CD4-positive, alpha-beta T cell treated with Interleukin-15 for 1 hour (primary cell): ENCODE measurements around the gene PPP4R2.
"Not testable (repeated sequence)": the region's sequence is repeated elsewhere in the genome, so short reads cannot be mapped to it uniquely, and the experiment has no call there.

Experiments used
- DNase-seq: peaks from one replicate; pipeline ENCODE4 v3.0.0-alpha.2; 2020

Gene PPP4R2

GRCh38 chr3:72977060-72977808 lies 19.4 kb upstream of the PPP4R2 start:
- DNase-seq, result no peak

- no peak for DNase-seq
Measured at GRCh38 chr3:72982609-72983366, 13.8 kb upstream of the PPP4R2 start.

GRCh38 chr3:72985576-72985975 lies 11.0 kb upstream of the PPP4R2 start:
- no peak for DNase-seq

- no peak for DNase-seq
Measured at GRCh38 chr3:72990701-72991395, 5.8 kb upstream of the PPP4R2 start.

- no peak for DNase-seq
Measured at GRCh38 chr3:72991522-72991921, 5.1 kb upstream of the PPP4R2 start.

GRCh38 chr3:72993391-72993790 lies 3.2 kb upstream of the PPP4R2 start:
- no peak for DNase-seq

GRCh38 chr3:72995337-72995736 lies 1.3 kb upstream of the PPP4R2 start:
- no peak for DNase-seq

- no peak for DNase-seq
Measured at GRCh38 chr3:72996121-72996472, 514 bp upstream of the PPP4R2 start.

GRCh38 chr3:72997421-72997961 lies 880 bp downstream of the PPP4R2 start:
- DNase-seq, result peak; percentile 25

- DNase-seq, result no peak
Measured at GRCh38 chr3:72998466-72998865, 1.9 kb downstream of the PPP4R2 start.

- no peak for DNase-seq
Measured at GRCh38 chr3:72999951-73000350, 3.3 kb downstream of the PPP4R2 start.

GRCh38 chr3:73003050-73003449 lies 6.4 kb downstream of the PPP4R2 start:
- DNase-seq, result not testable (repeated sequence)

- DNase-seq, result no peak
Measured at GRCh38 chr3:73004316-73004715, 7.7 kb downstream of the PPP4R2 start.

- DNase-seq, result no peak
Measured at GRCh38 chr3:73007992-73008712, 11.5 kb downstream of the PPP4R2 start.

- no peak for DNase-seq
Measured at GRCh38 chr3:73009008-73009407, 12.4 kb downstream of the PPP4R2 start.

GRCh38 chr3:73009750-73010149 lies 13.1 kb downstream of the PPP4R2 start:
- DNase-seq, result no peak

- no peak for DNase-seq
Measured at GRCh38 chr3:73010158-73010557, 13.5 kb downstream of the PPP4R2 start.

GRCh38 chr3:73018298-73018697 lies 21.7 kb downstream of the PPP4R2 start:
- DNase-seq, result no peak

GRCh38 chr3:73018790-73019441 lies 22.3 kb downstream of the PPP4R2 start:
- no peak for DNase-seq

- no peak for DNase-seq
Measured at GRCh38 chr3:73021301-73021835, 24.8 kb downstream of the PPP4R2 start.

GRCh38 chr3:73024836-73025235 lies 28.2 kb downstream of the PPP4R2 start:
- no peak for DNase-seq
